ENCODE data around the gene VAV2.

VAV2 gene

GRCh38 chr9:134024828-134025605 lies 32.9 kb upstream of the VAV2 start, which contains the start of gene BRD3OS:
Gene BRD3OS (plus strand): TSS chr9:134025481. CDS start chr9:134026748, 1,267 bp downstream.
- H3K36me3 ChIP-seq (ENCODE audit: low read depth): no peaks in the 10 kb centered on the region
- ATAC-seq (ENCODE audit: low read depth) (peak; percentile 83), DNase-seq (ENCODE audit: low spot score) (peak; percentile 97)
- TF ChIP-seq CTCF (IDR thresholded peaks at IDR 0.05; ENCODE audit: poor library complexity, severe bottlenecking): no peak
- H3K27me3 ChIP-seq (ENCODE audit: insufficient read depth, poor library complexity, severe bottlenecking): no peaks in the 10 kb centered on the region
- H3K4me3 ChIP-seq (ENCODE audit: severe bottlenecking): peak within 1 kb of the TSS; percentile 48
- peak within 1 kb of the TSS; percentile 35 for H3K27ac ChIP-seq (ENCODE audit: poor library complexity, severe bottlenecking)
- H3K4me1 ChIP-seq (ENCODE audit: insufficient read depth, poor library complexity, severe bottlenecking): no peaks in the 10 kb centered on the region
- no peaks in the 10 kb centered on the region for H3K9me3 ChIP-seq (ENCODE audit: severe bottlenecking)

- DNase-seq (ENCODE audit: low spot score): no peak
- ATAC-seq (ENCODE audit: low read depth): no peak
- no peaks in the 10 kb centered on the region for H3K4me1 ChIP-seq (ENCODE audit: insufficient read depth, poor library complexity, severe bottlenecking)
- no peak for TF ChIP-seq CTCF (IDR thresholded peaks at IDR 0.05; ENCODE audit: poor library complexity, severe bottlenecking)
- H3K4me3 ChIP-seq (ENCODE audit: severe bottlenecking): peak overlapping the region; percentile 15
- no peaks in the 10 kb centered on the region for H3K9me3 ChIP-seq (ENCODE audit: severe bottlenecking)
- H3K27me3 ChIP-seq (ENCODE audit: insufficient read depth, poor library complexity, severe bottlenecking): no peaks in the 10 kb centered on the region
- H3K36me3 ChIP-seq (ENCODE audit: low read depth): no peaks in the 10 kb centered on the region
- no peak overlapping the region for H3K27ac ChIP-seq (ENCODE audit: poor library complexity, severe bottlenecking)
Measured at GRCh38 chr9:134024214-134024792, 32.2 kb upstream of the VAV2 start.

DNA sequence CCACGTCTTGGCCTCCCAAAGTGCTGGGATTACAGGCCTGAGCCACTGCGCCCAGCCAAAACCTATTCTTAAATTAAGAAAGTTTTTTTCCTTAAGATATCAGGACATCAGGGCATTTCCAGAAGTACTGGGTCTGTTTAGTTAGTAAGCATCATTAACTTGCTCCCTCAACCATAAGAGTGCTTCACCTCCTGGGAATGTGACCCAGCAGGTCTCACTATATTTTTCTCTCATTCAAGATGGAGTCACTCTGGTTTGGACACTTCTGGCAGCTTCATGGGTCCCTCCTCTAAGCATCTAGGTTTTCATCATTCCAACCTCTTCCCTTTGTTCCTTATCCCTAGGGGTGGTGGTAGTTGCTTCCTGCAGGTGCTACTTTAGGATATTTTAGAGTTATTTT lies 22.8 kb upstream of the VAV2 start:
- no peak for TF ChIP-seq CTCF (IDR thresholded peaks at IDR 0.05; ENCODE audit: poor library complexity, severe bottlenecking)
- H3K9me3 ChIP-seq (ENCODE audit: severe bottlenecking): no peaks in the 10 kb centered on the region
- H3K36me3 ChIP-seq (ENCODE audit: low read depth): no peaks in the 10 kb centered on the region
- DNase-seq (ENCODE audit: low spot score): no peak
- no peak overlapping the region for H3K27ac ChIP-seq (ENCODE audit: poor library complexity, severe bottlenecking)
- H3K4me3 ChIP-seq (ENCODE audit: severe bottlenecking): no peak overlapping the region
- no peaks in the 10 kb centered on the region for H3K27me3 ChIP-seq (ENCODE audit: insufficient read depth, poor library complexity, severe bottlenecking)
- no peak for ATAC-seq (ENCODE audit: low read depth)
- H3K4me1 ChIP-seq (ENCODE audit: insufficient read depth, poor library complexity, severe bottlenecking): no peaks in the 10 kb centered on the region

- Histone ChIP-seq H3K27ac (ENCODE audit: poor library complexity, severe bottlenecking) (no peak overlapping the region), H3K27me3 (ENCODE audit: insufficient read depth, poor library complexity, severe bottlenecking) (no peaks in the 10 kb centered on the region), H3K4me3 (ENCODE audit: severe bottlenecking) (no peak overlapping the region), H3K9me3 (ENCODE audit: severe bottlenecking) (no peaks in the 10 kb centered on the region), H3K36me3 (ENCODE audit: low read depth) (no peaks in the 10 kb centered on the region), H3K4me1 (ENCODE audit: insufficient read depth, poor library complexity, severe bottlenecking) (no peaks in the 10 kb centered on the region)
- TF ChIP-seq CTCF (IDR thresholded peaks at IDR 0.05; ENCODE audit: poor library complexity, severe bottlenecking): no peak
- ATAC-seq (ENCODE audit: low read depth): no peak
- DNase-seq (ENCODE audit: low spot score): no peak
Measured at GRCh38 chr9:134011401-134011800, 19.3 kb upstream of the VAV2 start.
